Embryonic facial prominence (tissue), 1 donor: ENCODE data around the gene KTN1.

ENCODE experiments used
- DNase-seq: peaks from one replicate; pipeline ENCODE4 v3.0.0-alpha.2; 2016; ENCODE audit errors: extremely low spot score

Gene KTN1

GRCh38 chr14:55579724-55580469, at the start of gene KTN1:
TSS of gene KTN1 (plus strand) at chr14:55580207. CDS start at chr14:55612049, 31,842 bp downstream.
- peak; percentile 25 for DNase-seq

GRCh38 chr14:55530464-55530863, 49.5 kb upstream of the KTN1 start:
- DNase-seq = no peak

- no peak for DNase-seq
Observed at GRCh38 chr14:55532645-55533344, 47.2 kb upstream of the KTN1 start.

GRCh38 chr14:55533960-55534359, 46.0 kb upstream of the KTN1 start:
- DNase-seq = no peak

- no peak for DNase-seq
Observed at GRCh38 chr14:55535516-55536203, 44.3 kb upstream of the KTN1 start.

- DNase-seq = no peak
Observed at GRCh38 chr14:55536204-55536708, 43.8 kb upstream of the KTN1 start.

- no peak for DNase-seq
Observed at GRCh38 chr14:55537782-55538181, 42.2 kb upstream of the KTN1 start.

GRCh38 chr14:55539975-55540374, 40.0 kb upstream of the KTN1 start:
- no peak for DNase-seq

- no peak for DNase-seq
Observed at GRCh38 chr14:55540847-55541773, 38.9 kb upstream of the KTN1 start.

GRCh38 chr14:55545779-55546178, 34.2 kb upstream of the KTN1 start:
- no peak for DNase-seq

- DNase-seq = no peak
Observed at GRCh38 chr14:55546212-55546874, 33.7 kb upstream of the KTN1 start.

- no peak for DNase-seq
Observed at GRCh38 chr14:55547650-55548315, 32.2 kb upstream of the KTN1 start.

- no peak for DNase-seq
Observed at GRCh38 chr14:55553791-55554190, 26.2 kb upstream of the KTN1 start.

- no peak for DNase-seq
Observed at GRCh38 chr14:55556929-55557623, 22.9 kb upstream of the KTN1 start.

- DNase-seq = no peak
Observed at GRCh38 chr14:55562135-55562534, 17.9 kb upstream of the KTN1 start.

- DNase-seq = no peak
Observed at GRCh38 chr14:55568618-55569017, 11.4 kb upstream of the KTN1 start.

GRCh38 chr14:55571125-55571889, 8.7 kb upstream of the KTN1 start:
- no peak for DNase-seq

- no peak for DNase-seq
Observed at GRCh38 chr14:55572578-55572977, 7.4 kb upstream of the KTN1 start.

- no peak for DNase-seq
Observed at GRCh38 chr14:55574988-55575387, 5.0 kb upstream of the KTN1 start.
